GM18520 (cell line): ENCODE data around the gene AMN1.

Experiments
- ATAC-seq: cut with Tn5 transposase; IDR thresholded peaks from one replicate; pipeline ENCODE4 v1.9.1; 2021; ENCODE audit not compliant: unreplicated experiment

Gene AMN1

GRCh38 chr12:31633464-31633863 is 95.4 kb downstream of the AMN1 start:
- ATAC-seq = no peak

- ATAC-seq = no peak
Observed at GRCh38 chr12:31631809-31632208, 97.0 kb downstream of the AMN1 start.

GRCh38 chr12:31631023-31631724 is 97.6 kb downstream of the AMN1 start:
- no peak for ATAC-seq

- no peak for ATAC-seq
Observed at GRCh38 chr12:31629756-31630732, 98.8 kb downstream of the AMN1 start.

GRCh38 chr12:31627456-31628054 is 101.3 kb downstream of the AMN1 start:
- ATAC-seq = no peak

- ATAC-seq = no peak
Observed at GRCh38 chr12:31626270-31626995, 102.4 kb downstream of the AMN1 start.

- no peak for ATAC-seq
Observed at GRCh38 chr12:31622038-31622437, 106.8 kb downstream of the AMN1 start.
